ENCODE data around the gene STUM.

STUM gene

DNA sequence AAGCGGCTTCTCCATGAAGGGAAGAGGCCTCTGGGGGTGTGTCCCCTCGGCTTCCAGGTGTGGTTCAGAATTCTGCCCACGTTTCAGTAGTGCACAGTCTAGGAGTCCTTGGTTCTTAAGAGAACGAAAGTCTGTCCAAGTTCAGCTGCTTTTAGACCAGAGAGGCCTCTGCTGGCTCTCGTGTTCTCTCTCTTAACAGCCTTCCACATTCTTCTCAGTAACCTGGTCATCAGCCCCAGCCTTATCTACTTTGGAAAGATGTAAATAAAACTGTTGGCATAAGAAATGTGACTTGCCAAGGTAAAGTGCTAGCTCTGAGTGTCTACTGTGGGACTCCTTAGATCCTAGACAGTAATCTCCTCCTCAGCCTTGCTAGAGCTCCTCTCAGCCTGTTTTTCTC is 15.3 kb upstream of the STUM start:
- DNase-seq (ENCODE audit: low spot score): no peak

- DNase-seq (ENCODE audit: low spot score): no peak
Measured at GRCh38 chr1:226534098-226534497, 14.5 kb upstream of the STUM start.

DNA sequence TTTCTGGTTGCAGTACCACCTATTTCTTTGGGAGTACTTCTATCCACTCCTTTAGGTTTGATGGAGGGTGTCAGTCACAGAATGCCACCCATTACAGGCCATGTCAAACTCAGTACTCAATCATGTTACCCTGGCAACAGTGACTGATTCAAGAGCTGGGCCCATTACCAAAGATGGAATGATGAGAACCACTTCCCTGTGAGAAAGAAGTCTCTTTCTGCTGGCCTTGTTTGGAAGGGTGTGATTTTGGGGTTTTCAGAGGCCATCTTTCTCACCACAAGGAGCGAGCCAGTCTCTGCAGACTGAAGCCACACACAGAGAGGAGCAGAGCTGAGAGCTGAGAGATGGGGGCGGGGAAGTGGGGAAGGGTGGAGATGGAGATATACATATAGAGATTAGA is 13.9 kb upstream of the STUM start:
- no peak for DNase-seq (ENCODE audit: low spot score)

DNA sequence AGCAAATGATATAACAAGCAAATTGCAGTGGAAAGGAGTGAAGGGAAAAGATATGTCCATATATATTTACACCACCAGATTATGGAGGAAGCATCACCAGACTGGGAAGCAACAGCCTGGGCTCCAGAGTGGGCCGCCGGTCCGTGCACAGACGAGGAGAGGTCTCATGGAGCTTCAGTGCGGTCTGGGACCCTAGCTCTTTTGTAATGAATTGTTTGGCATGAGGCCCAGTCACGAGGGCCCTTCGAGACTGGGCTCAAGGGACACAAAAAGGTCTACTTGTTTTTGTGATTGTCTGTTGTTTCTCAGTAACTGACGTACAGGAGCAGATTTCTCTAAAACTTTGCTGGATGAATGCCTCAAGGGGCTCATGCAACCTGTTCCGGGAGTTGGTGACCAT is 12.9 kb upstream of the STUM start:
- no peak for DNase-seq (ENCODE audit: low spot score)

GRCh38 chr1:226541231-226541630 is 7.3 kb upstream of the STUM start:
- no peak for DNase-seq (ENCODE audit: low spot score)

DNA sequence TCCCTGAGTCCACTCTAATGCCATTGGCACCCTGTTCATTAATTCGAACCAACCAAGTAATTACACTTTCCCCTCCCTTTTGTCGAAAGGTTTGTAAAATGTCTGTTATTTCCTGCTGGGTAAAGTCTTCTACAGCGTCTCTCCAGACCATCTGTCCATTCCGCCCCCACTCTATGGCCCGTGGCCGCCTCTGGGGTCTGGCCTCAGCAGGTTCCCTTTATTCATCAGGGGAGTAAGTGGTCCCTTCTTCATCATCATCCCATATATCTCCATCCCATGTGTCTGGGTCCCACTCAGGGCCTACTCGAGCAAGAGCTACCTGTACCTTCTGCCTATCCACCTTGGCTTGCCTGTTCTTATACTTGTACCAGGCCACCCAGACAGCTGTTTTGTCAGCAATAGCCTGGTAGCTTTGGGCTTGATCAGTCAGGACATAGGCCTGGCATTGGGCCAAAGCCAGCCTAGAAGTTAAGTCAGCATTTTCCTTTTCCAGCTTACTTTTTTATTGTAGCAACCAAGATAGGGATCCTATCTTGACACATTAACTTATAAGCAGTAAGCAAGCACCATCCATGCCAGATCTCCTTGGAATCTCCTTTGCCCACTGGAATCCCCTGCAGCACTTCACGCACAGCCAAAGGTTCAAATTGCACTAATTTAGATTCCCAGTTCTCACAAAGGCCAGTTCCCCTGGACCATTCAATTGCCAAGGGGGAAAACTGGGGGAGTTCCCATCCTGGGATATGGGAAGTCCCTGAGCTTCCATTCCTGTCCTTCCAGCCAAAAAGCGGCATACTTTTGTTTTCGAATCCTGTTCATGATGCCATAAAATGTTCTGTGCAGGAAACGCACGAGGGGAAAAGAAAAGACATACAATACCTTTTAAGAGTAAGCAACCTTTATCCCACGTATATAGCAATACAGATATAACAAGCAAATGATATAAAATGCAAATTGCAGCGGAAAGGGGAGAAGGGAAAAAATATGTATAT is 6.6 kb upstream of the STUM start:
- no peak for DNase-seq (ENCODE audit: low spot score)

DNA sequence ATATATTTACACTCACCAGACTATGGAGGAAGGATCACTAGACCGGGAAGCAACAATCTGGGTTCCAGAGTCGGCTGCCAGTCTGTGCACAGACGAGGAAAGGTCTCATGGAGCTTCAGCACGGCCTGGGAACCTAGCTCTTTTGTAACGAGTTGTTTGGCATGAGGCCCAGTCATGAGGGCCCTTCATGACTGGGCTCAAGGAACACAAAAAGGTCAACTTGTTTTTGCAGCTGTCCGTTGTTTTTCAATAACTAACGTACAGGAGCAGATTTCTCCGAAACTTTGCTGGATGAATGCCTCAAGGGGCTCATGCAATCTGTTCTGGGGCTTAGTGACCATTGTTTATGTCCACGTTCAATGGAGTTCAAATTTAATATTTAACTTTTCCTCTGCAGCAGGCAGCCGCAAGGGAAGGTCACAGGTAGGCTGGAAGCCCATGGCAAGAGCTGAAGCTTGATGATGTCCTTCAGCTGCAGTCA is 5.9 kb upstream of the STUM start:
- no peak for DNase-seq (ENCODE audit: low spot score)

- DNase-seq (ENCODE audit: low spot score): no peak
Measured at GRCh38 chr1:226545836-226546596, 2.5 kb upstream of the STUM start.

DNA sequence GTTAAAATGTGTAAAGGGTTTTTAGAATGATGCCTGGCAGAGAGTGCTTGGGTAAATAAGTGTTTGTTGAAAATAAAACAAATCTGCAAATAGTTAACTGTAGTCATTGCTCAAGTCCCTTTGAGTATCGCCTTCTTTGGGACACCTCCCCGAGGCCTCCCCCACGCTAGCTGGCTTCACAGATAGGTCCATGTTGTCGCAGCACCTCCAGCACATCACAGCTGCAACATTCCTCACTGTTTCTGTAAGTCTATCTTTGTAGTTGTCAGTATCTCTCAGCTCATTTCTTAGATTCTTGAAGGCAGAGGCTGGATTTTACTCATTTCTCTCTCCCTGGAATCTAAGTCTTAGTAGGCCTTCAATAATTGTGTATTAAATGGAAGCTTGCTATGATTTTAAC is 1.6 kb upstream of the STUM start:
- DNase-seq (ENCODE audit: low spot score): no peak

DNA sequence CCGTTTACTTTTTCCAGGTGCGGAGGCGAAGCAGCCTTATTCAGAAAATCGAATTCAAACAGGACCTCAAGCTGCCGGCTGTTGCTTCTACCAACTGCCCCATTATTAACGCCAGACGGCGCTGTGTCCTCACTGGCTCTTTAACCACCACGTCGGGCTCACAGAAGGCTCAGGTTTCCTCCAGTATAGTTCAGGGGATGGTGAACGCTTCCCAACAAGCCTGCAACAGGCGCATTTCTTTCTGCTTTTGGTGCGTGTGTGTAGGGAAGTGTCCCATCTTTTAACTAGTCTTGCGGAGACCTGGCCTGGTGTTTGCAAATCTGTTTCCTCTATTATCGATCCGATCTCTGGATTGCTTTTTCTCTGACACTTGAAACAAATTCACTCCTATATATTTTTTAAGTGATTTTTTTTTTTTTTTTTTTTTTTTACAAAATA is 791 bp upstream of the STUM start:
- DNase-seq (ENCODE audit: low spot score): peak; percentile 93

GRCh38 chr1:226549094-226549936 is 751 bp downstream of the STUM start:
- no peak for DNase-seq (ENCODE audit: low spot score)

DNA sequence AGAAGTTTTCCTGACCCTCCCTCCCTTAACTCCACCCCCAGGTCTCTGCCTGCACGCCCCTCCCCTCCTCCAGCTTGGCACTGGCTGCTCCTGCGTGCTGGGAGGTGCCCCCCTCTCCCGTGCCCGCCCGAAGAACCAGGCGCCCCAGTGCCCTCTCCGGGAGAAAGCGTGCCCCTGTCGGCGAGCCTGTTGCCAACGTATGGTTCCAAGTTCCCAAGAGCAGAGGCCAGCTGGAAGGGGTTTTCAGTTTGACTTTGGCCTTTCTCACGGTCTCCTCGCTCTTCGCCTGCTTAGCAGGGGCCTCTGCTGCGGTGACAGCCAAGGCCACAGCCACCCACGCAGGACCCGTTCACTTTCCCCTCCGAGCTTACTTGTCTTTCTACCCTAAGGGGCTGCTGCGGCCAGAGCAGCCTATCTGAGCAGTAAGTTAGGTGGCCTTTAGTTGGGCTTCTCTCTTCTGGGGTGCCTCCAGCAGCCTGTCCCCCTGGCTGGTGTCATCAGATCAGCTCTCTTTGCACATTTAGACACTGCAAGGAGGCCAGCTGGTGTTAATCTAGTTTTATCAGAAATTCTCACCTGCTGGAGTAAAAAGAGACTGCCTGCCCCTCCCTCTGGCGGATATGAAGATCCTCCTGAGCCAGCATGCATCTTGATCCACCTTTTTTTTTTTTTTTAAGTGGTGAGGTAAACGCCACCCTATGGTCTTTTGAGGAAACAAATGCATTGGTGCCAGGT is 1.5 kb downstream of the STUM start:
- DNase-seq (ENCODE audit: low spot score): peak; percentile 45

- no peak for DNase-seq (ENCODE audit: low spot score)
Measured at GRCh38 chr1:226550672-226551041, 2.1 kb downstream of the STUM start.

GRCh38 chr1:226551299-226551698 is 2.7 kb downstream of the STUM start:
- no peak for DNase-seq (ENCODE audit: low spot score)

GRCh38 chr1:226552061-226552460 is 3.5 kb downstream of the STUM start:
- no peak for DNase-seq (ENCODE audit: low spot score)

GRCh38 chr1:226553266-226553923 is 4.8 kb downstream of the STUM start:
- no peak for DNase-seq (ENCODE audit: low spot score)

GRCh38 chr1:226553924-226554282 is 5.3 kb downstream of the STUM start:
- no peak for DNase-seq (ENCODE audit: low spot score)

DNA sequence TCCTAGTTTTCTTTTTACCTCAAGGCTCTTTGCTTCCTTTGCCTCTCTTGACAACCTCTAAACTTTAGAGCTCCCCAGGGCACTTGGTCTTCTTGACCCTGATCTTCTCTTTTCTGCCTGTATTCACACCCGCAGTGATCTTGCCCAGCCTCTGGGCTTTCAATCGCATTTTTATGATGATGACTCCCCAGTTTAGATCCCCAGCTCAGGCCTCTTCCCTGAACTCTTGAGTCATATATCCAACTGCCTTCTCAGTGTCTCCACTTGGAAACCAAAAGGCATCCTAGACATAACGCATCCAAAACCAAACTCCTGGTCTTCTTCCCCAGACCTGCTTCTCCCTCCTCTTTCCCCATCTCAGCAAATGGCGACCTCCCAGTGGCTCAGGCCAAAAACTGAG is 6.5 kb downstream of the STUM start:
- DNase-seq (ENCODE audit: low spot score): no peak

GRCh38 chr1:226557424-226557823 is 8.9 kb downstream of the STUM start:
- no peak for DNase-seq (ENCODE audit: low spot score)

DNA sequence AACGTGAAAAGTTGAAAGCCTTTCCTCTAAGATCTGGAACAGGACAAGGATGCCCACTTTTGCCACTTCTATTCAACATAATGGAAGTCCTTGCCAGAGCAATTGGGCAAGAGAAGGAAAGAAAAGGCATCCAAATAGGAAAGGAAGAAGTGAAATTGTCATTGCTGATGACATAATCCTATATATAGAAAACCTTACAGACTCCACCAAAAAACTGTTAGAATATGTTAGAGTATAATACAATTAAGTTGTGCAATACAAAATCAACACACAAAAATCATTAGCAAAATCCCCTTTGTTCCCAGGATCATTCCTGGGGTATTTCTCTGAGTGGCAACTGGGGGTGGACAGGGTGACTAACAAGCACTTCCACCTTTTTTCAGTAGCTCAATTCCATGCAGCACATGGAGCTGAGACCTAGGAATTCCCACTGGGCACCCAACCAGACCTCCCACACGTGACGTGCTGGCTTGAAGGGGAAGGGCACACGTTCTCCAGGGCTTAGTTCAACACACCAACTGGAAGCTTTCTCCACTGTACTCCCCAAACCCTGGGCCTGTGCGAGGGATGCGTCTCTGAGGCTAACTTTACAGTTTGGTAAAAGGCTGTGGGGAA is 9.6 kb downstream of the STUM start:
- DNase-seq (ENCODE audit: low spot score): no peak

- no peak for DNase-seq (ENCODE audit: low spot score)
Measured at GRCh38 chr1:226560243-226560642, 11.7 kb downstream of the STUM start.
